ENCODE measurements around the gene WDR5. TPM values are rescaled to one million over a fixed set of nuclear protein-coding genes. Genes with fewer than 3 reads are reported as not detected.

The WDR5 gene
- total RNA-seq, 1 donor from 2014 or later, result 22.2 TPM

DNA sequence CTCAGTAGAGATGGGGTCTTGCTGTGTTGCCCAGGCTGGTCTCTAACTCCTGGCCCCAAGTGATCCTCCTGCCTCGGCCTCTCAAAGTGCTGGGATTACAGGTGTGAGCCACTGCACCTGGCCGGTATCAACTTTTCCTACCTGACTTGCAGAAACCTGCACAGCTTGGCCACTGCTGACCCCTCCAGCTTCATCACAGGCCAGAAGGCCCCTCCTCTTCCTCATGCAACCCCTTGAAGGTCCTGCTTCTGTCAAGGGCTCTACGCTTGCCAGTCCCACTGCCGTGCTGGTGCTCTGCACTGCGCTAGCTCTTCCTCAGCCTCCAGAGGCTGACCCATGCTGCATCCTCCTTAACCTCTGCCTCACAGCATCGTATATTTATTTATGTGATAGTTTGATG lies 61.0 kb downstream of the WDR5 start:
- peak; percentile 52 for DNase-seq (ENCODE audit: low spot score)
- peaks cover 6% of the 10 kb centered on the region for H3K9me3 Mint-ChIP-seq (ENCODE audit: low read depth)
- TF ChIP-seq, protein P1, sequence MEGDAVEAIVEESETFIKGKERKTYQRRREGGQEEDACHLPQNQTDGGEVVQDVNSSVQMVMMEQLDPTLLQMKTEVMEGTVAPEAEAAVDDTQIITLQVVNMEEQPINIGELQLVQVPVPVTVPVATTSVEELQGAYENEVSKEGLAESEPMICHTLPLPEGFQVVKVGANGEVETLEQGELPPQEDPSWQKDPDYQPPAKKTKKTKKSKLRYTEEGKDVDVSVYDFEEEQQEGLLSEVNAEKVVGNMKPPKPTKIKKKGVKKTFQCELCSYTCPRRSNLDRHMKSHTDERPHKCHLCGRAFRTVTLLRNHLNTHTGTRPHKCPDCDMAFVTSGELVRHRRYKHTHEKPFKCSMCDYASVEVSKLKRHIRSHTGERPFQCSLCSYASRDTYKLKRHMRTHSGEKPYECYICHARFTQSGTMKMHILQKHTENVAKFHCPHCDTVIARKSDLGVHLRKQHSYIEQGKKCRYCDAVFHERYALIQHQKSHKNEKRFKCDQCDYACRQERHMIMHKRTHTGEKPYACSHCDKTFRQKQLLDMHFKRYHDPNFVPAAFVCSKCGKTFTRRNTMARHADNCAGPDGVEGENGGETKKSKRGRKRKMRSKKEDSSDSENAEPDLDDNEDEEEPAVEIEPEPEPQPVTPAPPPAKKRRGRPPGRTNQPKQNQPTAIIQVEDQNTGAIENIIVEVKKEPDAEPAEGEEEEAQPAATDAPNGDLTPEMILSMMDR (IDR thresholded peaks at IDR 0.05), result no peak
- no peak overlapping the region for H3K27ac Mint-ChIP-seq (ENCODE audit: unreplicated experiment)
- H3K27me3 Mint-ChIP-seq (ENCODE audit: low read depth), result peaks cover 6% of the 10 kb centered on the region
- H3K4me1 Mint-ChIP-seq (ENCODE audit: low read depth), result no peaks in the 10 kb centered on the region
- H3K36me3 Mint-ChIP-seq (ENCODE audit: low read depth), result peaks cover 1% of the 10 kb centered on the region
- no peak overlapping the region for H3K4me3 Mint-ChIP-seq (ENCODE audit: unreplicated experiment)

GRCh38 chr9:134198791-134199190 lies 62.9 kb downstream of the WDR5 start:
- TF ChIP-seq, protein P1 (IDR thresholded peaks at IDR 0.05), result no peak
- Mint-ChIP-seq H3K4me3 (ENCODE audit: unreplicated experiment) (no peak overlapping the region), H3K4me1 (ENCODE audit: low read depth) (no peaks in the 10 kb centered on the region), H3K27me3 (ENCODE audit: low read depth) (peaks cover 2% of the 10 kb centered on the region), H3K9me3 (ENCODE audit: low read depth) (peaks cover 19% of the 10 kb centered on the region), H3K27ac (ENCODE audit: unreplicated experiment) (no peak overlapping the region), H3K36me3 (ENCODE audit: low read depth) (peaks cover 3% of the 10 kb centered on the region)
- DNase-seq (ENCODE audit: low spot score), result no peak

- peaks cover 4% of the 10 kb centered on the region for H3K36me3 Mint-ChIP-seq (ENCODE audit: low read depth)
- DNase-seq (ENCODE audit: low spot score), result no peak
- TF ChIP-seq, protein P1 (IDR thresholded peaks at IDR 0.05), result no peak
- H3K4me3 Mint-ChIP-seq (ENCODE audit: unreplicated experiment), result no peak overlapping the region
- peaks cover 2% of the 10 kb centered on the region for H3K27me3 Mint-ChIP-seq (ENCODE audit: low read depth)
- H3K4me1 Mint-ChIP-seq (ENCODE audit: low read depth), result peaks cover 13% of the 10 kb centered on the region
- peaks cover 22% of the 10 kb centered on the region for H3K9me3 Mint-ChIP-seq (ENCODE audit: low read depth)
- no peak overlapping the region for H3K27ac Mint-ChIP-seq (ENCODE audit: unreplicated experiment)
Observed at GRCh38 chr9:134200730-134201129, 64.8 kb downstream of the WDR5 start.

DNA sequence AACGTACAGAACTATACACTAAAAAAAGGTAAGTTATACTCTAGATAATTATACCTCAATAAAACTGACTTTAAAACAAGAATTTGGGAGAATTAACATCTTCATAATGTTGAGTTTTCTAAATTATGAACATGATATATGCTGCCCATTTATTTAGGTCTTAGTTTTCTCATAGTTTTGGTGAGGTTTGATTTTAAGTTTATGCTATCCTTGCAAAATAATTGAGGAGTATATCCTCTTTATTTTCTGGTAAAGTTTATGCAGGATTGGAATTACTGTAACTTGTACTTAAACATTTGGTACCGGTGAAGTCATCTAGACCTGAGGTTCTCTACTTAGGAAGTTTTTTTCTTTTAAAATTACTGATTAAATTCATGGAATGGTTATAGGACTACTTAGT lies 67.3 kb downstream of the WDR5 start:
- Mint-ChIP-seq H3K4me1 (ENCODE audit: low read depth) (peaks cover 16% of the 10 kb centered on the region), H3K4me3 (ENCODE audit: unreplicated experiment) (no peak overlapping the region), H3K27me3 (ENCODE audit: low read depth) (no peaks in the 10 kb centered on the region), H3K27ac (ENCODE audit: unreplicated experiment) (no peak overlapping the region), H3K9me3 (ENCODE audit: low read depth) (peaks cover 22% of the 10 kb centered on the region), H3K36me3 (ENCODE audit: low read depth) (peaks cover 4% of the 10 kb centered on the region)
- TF ChIP-seq, protein P1 (IDR thresholded peaks at IDR 0.05), result no peak
- DNase-seq (ENCODE audit: low spot score), result no peak

DNA sequence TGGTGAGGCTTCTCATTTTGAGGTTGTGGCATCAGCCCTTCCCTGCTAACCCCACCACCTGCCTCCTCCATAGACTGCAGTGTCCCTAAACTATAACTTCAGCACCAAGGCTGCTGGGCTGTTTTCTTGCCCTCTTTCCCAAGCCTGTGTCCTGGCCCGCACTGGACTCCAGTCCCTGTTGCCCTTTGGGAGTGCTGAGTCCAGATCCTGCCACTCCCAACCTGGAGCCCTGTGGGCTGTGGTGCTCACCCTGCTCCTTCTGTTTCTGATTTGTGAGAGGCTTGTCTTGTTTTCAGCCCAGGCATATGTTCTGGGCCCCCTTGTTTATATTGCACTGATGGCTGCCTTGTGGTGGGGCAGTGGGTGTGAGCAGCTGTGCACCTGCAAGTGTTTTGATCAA lies 68.2 kb downstream of the WDR5 start:
- H3K4me1 Mint-ChIP-seq (ENCODE audit: low read depth), result peaks cover 19% of the 10 kb centered on the region
- DNase-seq (ENCODE audit: low spot score), result peak; percentile 43
- TF ChIP-seq, protein P1 (IDR thresholded peaks at IDR 0.05), result no peak
- H3K36me3 Mint-ChIP-seq (ENCODE audit: low read depth), result peaks cover 3% of the 10 kb centered on the region
- peaks cover 22% of the 10 kb centered on the region for H3K9me3 Mint-ChIP-seq (ENCODE audit: low read depth)
- no peak overlapping the region for H3K4me3 Mint-ChIP-seq (ENCODE audit: unreplicated experiment)
- H3K27ac Mint-ChIP-seq (ENCODE audit: unreplicated experiment), result no peak overlapping the region
- no peaks in the 10 kb centered on the region for H3K27me3 Mint-ChIP-seq (ENCODE audit: low read depth)

Measured in chondrocyte (in vitro differentiated cells).